HG03442 (cell line): ENCODE data around the gene MAVS.

ENCODE experiments used
- ATAC-seq: cut with Tn5 transposase; IDR thresholded peaks from one replicate; pipeline ENCODE4 v1.9.1; 2021; ENCODE audit warnings: mild to moderate bottlenecking, moderate library complexity; ENCODE audit not compliant: unreplicated experiment

Gene MAVS

GRCh38 chr20:3906744-3907721 lies 60.4 kb downstream of the MAVS start:
- ATAC-seq: peak; percentile 79

- ATAC-seq: no peak
Measured at GRCh38 chr20:3908667-3909066, 62.0 kb downstream of the MAVS start.

GRCh38 chr20:3909952-3910366 lies 63.3 kb downstream of the MAVS start:
- no peak for ATAC-seq

GRCh38 chr20:3910853-3911252 lies 64.2 kb downstream of the MAVS start:
- ATAC-seq: no peak

GRCh38 chr20:3911956-3912355 lies 65.3 kb downstream of the MAVS start:
- no peak for ATAC-seq

GRCh38 chr20:3914446-3914845 lies 67.8 kb downstream of the MAVS start:
- no peak for ATAC-seq

- ATAC-seq: no peak
Measured at GRCh38 chr20:3915691-3916090, 69.1 kb downstream of the MAVS start.

GRCh38 chr20:3916364-3916763 lies 69.7 kb downstream of the MAVS start:
- no peak for ATAC-seq

GRCh38 chr20:3919352-3919751 lies 72.7 kb downstream of the MAVS start:
- no peak for ATAC-seq

GRCh38 chr20:3922223-3922982 lies 75.8 kb downstream of the MAVS start:
- ATAC-seq: no peak

GRCh38 chr20:3922983-3923339 lies 76.3 kb downstream of the MAVS start:
- ATAC-seq: no peak

- ATAC-seq: no peak
Measured at GRCh38 chr20:3923818-3924217, 77.2 kb downstream of the MAVS start.

- no peak for ATAC-seq
Measured at GRCh38 chr20:3924304-3925112, 77.9 kb downstream of the MAVS start.

GRCh38 chr20:3925113-3925695 lies 78.6 kb downstream of the MAVS start:
- ATAC-seq: no peak
